Measurements from ENCODE around the gene RPS10. TPM values are rescaled to one million over a fixed set of nuclear protein-coding genes. Genes with fewer than 3 reads are reported as not detected.

Gene RPS10
- total RNA-seq, 1 experiment from 2014 or later = 1,363 TPM

GRCh38 chr6:34374069-34374468 lies 51.8 kb downstream of the RPS10 start:
- no peak overlapping the region for H3K27ac ChIP-seq (ENCODE audit: low read length)
- CTCF ChIA-PET = interaction anchor here (0.6 kb wide), 1 partner anchor 13 kb away, joined by 4 read pairs; no protein-coding TSS in a partner anchor
- DNase-seq (ENCODE audit: low read depth, low spot score) (no peak), ATAC-seq (no peak)
- no peaks in the 10 kb centered on the region for H3K4me1 ChIP-seq (ENCODE audit: control insufficient read depth, insufficient read depth, low read length)
- H3K27me3 ChIP-seq (ENCODE audit: control insufficient read depth, insufficient read depth, low read length) = no peaks in the 10 kb centered on the region
- BruUV-seq (replicated peaks) = no TSS peak
- in situ Hi-C loops (cut with HindIII; ENCODE audit: low pct_unique_long_range_greater_than_20kb, low sequenced_read_pairs) = no loop called here
- TF ChIP-seq POLR2AphosphoS5 (IDR thresholded peaks at IDR 0.05; ENCODE audit: low read depth, low read length) (no peak), REST (IDR thresholded peaks at IDR 0.05; ENCODE audit: insufficient read depth in 1 of 2, low read depth in 2 of 2, low read length in 1 of 2) (no peak), SIN3A (IDR thresholded peaks at IDR 0.05; ENCODE audit: borderline replicate concordance, insufficient read depth, low read depth, low read length) (no peak), CTCF (IDR thresholded peaks at IDR 0.05) (no peak), TCF7L2 (IDR thresholded peaks at IDR 0.05; ENCODE audit: low read depth, low read length) (no peak)
- H3K4me3 ChIP-seq (ENCODE audit: low read depth in 2 of 2, low read length in 2 of 2) = no peak overlapping the region
- POLR2A ChIA-PET = no interaction called here
- H3K36me3 ChIP-seq (ENCODE audit: control insufficient read depth, insufficient read depth, low read length) = no peaks in the 10 kb centered on the region
- intact Hi-C loops (cut with micrococcal nuclease; ENCODE audit: unreplicated experiment) = no loop called here
- H3K9me3 ChIP-seq (ENCODE audit: control insufficient read depth, insufficient read depth, low read depth, low read length) = no peaks in the 10 kb centered on the region

- in situ Hi-C loops (cut with HindIII; ENCODE audit: low pct_unique_long_range_greater_than_20kb, low sequenced_read_pairs) = no loop called here
Measured at GRCh38 chr6:34373511-34373910, 52.4 kb downstream of the RPS10 start.

More at GRCh38 chr6:34373511-34373910, 52.4 kb downstream of the RPS10 start:
- intact Hi-C loops (cut with micrococcal nuclease; ENCODE audit: unreplicated experiment) = no loop called here
- POLR2A ChIA-PET = no interaction called here
- CTCF ChIA-PET = no interaction called here
- no peak overlapping the region for H3K4me3 ChIP-seq (ENCODE audit: low read depth in 2 of 2, low read length in 2 of 2)
- TF ChIP-seq SIN3A (IDR thresholded peaks at IDR 0.05; ENCODE audit: borderline replicate concordance, insufficient read depth, low read depth, low read length) (no peak), CTCF (IDR thresholded peaks at IDR 0.05) (no peak), TCF7L2 (IDR thresholded peaks at IDR 0.05; ENCODE audit: low read depth, low read length) (no peak), POLR2AphosphoS5 (IDR thresholded peaks at IDR 0.05; ENCODE audit: low read depth, low read length) (no peak), REST (IDR thresholded peaks at IDR 0.05; ENCODE audit: insufficient read depth in 1 of 2, low read depth in 2 of 2, low read length in 1 of 2) (no peak)
- H3K9me3 ChIP-seq (ENCODE audit: control insufficient read depth, insufficient read depth, low read depth, low read length) = no peaks in the 10 kb centered on the region
- no peaks in the 10 kb centered on the region for H3K36me3 ChIP-seq (ENCODE audit: control insufficient read depth, insufficient read depth, low read length)
- ATAC-seq (no peak), DNase-seq (ENCODE audit: low read depth, low spot score) (no peak)
- H3K27ac ChIP-seq (ENCODE audit: low read length) = no peak overlapping the region
- H3K4me1 ChIP-seq (ENCODE audit: control insufficient read depth, insufficient read depth, low read length) = no peaks in the 10 kb centered on the region
- BruUV-seq (replicated peaks) = no TSS peak
- H3K27me3 ChIP-seq (ENCODE audit: control insufficient read depth, insufficient read depth, low read length) = no peaks in the 10 kb centered on the region

Measured in Panc1 (cell line).